GM18508 (cell line): ENCODE measurements around the gene POU2AF3.
"Not testable (repeated sequence)": the region's sequence is repeated elsewhere in the genome, so short reads cannot be mapped to it uniquely, and the experiment has no call there.

ENCODE experiments used
- ATAC-seq: cut with Tn5 transposase; IDR thresholded peaks from one replicate; pipeline ENCODE4 v1.9.1; 2021; ENCODE audit warnings: moderate number of reproducible peaks; ENCODE audit not compliant: insufficient read depth, unreplicated experiment

POU2AF3 gene, protein sequence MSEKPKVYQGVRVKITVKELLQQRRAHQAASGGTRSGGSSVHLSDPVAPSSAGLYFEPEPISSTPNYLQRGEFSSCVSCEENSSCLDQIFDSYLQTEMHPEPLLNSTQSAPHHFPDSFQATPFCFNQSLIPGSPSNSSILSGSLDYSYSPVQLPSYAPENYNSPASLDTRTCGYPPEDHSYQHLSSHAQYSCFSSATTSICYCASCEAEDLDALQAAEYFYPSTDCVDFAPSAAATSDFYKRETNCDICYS

DNA sequence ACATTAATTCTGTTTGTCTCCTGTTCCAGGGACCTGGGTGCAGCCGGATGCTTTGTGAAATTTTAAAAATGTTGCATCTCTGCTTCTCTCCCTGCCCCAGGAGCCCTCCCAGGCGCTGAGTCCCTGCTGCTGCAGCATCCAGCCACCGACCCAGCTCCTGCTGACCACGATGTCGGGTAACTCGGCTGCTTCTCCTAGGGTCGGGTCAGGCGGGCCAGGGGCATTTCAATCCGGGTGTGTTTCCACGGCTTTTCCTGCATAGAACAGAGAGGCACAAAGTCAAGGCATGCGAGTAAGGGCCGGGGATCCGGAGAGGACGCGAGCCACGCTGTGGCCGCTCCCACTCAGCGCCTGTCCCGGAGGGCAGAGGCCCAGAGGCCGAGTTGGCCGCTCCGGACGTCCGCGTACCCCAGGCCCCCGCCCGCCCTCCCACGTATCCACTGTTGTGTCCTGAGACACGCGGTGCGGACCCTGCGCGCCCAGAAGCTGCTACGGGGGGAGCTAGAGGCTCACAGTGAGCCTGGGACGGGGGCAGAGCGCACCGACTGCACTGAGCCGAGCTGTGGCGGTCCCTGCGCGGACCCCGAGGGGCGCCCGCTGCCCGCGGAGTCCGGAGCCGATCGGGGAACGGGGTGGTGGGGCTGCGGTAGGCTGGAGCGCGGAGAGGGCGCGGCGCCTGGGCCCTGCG, at the start of gene POU2AF3:
Gene POU2AF3 (plus strand): TSS at position 134 of the 688 bp plus-strand sequence. CDS start 36 bp downstream, at position 170.
- ATAC-seq = no peak

DNA sequence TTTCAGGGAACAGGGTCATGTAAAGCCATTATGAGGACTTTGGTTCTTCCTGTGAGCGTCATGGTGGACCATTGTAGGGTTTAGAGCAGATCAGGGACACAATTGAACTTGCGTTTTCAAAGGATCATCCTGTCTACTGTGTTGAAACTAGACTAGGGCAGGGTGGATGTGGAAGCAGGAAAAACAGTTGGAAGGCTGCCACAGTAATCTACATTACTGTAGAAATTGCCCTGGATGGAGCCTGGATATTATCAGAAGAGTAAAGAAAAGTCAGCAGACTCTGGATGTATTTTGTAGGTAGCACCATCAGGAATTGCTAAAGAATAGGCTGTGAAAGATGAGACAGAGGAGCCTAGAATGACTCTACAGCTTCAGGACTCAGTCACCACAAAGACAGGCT, 47.4 kb upstream of the POU2AF3 start:
- no peak for ATAC-seq

DNA sequence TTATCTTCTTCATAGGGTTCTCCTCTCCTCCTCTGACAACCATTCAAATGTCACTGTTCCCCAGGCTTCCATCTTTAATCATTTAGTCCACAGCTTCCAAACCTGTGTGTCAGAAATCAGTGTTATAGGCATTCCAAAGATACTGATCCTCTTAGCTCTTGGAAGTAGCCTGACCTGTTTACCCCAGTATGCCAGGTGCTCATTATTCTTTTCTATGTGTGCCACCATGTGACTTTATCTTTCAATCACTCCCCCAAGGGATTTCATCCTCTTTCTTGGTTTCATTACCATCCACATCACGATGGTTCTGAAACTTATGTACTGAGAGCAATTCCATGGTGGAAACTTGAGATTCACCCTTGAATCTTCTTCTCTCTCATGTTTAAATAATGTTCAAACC, 45.2 kb upstream of the POU2AF3 start:
- ATAC-seq = no peak

DNA sequence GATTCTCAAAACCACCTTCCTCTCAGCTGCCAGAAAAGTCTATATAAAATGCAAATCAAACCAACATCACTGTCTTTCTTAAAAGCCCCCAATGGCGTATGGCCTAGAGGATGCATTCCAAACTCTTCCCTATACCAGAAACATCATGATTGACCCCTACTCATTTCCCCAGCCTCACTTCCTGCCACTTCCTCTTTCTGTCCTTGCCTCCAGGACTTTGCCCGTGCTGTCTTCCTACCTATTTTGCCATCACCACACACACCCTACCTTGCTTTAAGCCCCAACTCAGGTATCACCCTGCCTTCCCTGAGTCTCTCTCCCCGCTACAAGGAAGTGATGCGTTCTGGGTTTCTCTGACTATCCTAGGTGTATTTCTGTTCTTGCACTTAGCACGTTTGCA, 44.7 kb upstream of the POU2AF3 start:
- no peak for ATAC-seq

DNA sequence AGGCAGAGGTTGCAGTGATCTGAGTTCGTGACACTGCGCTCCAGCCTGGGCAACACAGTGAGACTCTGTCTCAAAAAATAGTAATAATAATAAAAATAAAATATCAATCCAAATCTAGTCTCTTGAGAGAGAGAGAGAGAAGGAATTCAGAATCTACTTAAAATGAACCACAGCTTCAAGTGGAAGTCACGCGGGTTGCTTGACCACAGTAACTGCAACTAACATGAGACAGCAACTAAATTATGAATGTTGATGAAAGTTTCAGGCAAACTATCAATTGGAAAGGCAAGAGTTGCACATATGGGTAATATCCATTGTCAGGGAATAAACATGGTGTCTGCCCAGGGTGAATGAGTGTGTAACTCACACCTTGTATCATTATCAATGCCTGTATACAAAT, 40.3 kb upstream of the POU2AF3 start:
- no peak for ATAC-seq

DNA sequence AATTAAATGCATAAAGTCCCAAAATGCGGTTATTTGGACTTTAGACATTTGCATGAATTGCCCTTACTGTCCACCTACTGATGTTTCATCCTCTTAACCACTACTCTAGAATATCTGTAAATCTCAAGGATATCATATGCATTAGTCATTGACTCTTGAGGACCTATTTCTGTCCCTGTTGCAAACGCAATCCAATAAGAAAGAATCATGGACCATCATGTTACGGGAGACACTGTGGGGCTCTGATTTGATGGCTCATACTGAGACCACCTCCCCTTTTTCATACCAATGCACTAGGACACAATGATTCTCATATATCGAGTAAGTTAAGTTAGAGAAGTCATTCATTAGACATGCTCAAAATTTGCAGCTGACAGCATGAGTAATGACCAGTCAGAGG, 38.5 kb upstream of the POU2AF3 start:
- ATAC-seq = no peak

DNA sequence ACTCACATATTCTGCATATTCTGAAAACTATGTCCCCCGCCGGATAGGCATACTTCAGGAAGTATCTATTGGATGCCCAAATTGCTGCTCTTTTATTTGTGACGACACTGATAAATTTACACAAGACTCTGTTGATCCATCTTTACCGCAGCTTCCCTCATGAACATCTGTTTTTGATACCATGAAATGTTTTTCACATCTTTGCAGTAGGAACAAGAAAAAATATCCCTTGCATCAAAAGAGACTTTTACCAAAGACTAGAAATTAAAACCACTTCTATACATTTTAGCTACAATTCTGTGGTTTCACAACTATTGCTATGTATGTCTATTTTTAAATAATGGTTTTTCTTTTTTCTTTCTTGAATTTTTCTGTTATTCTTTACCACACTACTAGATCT, 37.5 kb upstream of the POU2AF3 start:
- ATAC-seq = no peak

DNA sequence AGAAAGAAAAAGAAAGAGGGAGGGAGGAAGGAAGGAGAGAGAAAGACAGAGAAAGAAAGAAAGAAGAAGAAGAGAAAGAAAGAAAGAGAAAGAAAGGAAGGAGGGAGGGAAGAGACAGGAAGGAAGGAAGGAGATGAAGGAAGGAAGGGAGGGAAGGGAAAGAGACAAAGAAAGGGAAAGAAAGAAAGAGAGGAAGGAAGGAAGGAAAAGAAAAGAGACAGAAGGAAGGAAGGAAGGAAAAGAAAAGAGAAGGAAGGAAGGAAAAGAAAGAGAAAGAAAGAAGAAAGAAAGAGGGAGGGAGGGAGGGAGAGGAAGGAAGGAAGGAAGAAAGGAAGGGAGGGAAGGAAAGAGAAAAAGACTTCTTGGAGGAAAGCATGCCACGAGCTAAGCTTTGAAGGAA, 33.7 kb upstream of the POU2AF3 start:
- ATAC-seq = no peak

DNA sequence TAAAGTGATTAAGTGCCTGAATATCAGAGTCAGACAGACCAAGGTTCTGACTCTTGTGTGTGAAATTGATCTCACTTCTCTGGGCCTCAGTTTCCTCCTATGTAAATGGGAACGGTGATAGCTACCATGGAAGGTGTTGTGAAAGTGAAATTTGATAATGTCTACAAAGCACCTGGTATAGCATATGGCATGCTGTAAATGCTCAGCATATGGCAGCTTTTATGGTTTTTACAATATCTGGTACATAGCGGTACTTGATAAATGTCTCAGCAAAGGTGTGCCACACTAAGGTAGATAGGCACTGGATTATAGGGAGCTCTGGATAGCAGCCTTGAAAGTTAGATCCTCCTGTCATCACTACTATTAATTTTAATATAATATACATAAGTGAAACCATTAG, 32.9 kb upstream of the POU2AF3 start:
- ATAC-seq = no peak

DNA sequence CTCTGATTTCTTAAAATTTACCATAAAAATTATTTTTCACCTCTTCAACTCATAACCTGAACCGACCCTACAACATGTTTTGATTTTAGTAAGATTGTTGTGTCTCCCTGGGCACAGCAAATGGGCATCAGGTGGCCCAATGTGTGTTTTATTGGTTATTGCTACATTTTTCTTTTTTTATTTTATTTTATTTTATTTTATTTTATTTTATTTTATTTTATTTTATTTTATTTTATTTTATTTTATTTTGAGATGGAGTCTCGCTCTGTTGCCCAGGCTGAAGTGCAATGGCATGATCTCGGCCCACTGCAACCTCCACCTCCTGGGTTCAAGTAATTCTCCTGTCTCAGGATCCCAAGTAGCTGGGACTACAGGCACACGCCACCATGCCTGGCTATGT, 30.0 kb upstream of the POU2AF3 start:
- not testable (repeated sequence) for ATAC-seq

DNA sequence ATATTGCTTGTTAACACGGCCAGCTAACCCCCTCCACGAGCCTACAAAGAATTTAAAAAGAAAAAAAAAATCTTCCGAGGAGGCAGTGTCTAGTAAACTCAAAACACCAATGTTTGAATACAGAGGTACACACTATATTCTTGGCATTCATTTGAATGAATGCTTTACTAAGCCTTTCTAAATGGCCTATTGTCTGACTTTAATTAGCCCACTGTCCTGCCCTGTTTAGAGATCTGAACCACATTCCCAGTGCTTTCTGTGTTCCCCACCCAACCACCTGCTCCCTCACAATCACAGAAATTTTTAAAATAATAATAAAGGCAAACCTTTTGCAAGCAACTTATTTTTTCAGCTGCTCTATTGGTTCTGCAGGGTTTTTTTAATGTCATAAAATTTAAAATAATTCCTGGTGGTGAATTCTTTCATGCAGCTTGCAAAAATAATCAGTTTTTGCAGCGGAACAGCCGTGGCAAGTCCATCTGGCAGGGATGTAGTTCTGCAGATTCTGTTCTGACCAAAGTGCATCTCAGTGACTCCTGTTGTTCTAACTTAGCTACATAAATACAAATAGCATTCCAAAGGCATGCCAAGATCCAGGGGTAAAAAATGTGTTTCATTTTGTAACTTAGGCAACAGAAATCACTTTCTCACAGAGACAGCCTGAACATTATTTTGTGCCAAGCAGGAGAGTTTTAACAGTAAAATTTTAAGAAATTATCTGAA, 29.0 kb upstream of the POU2AF3 start:
- no peak for ATAC-seq

DNA sequence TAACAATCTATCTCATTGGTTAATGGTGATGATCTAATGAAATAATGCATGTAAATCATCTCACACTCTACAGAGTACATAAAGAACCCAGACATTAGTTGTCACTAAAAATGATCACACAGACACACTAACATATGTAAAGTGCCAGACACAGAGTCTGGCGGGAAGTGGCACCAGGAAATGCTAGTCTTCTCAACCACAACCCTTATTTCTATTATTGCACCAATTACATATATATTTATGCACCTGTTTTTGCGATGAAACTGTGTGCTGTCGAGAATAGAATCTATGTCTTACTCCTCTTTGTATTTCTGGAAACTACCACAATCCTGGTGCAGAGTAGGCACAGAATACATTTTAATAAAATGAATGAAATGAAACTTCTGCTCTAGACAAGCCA, 25.9 kb upstream of the POU2AF3 start:
- ATAC-seq = no peak

DNA sequence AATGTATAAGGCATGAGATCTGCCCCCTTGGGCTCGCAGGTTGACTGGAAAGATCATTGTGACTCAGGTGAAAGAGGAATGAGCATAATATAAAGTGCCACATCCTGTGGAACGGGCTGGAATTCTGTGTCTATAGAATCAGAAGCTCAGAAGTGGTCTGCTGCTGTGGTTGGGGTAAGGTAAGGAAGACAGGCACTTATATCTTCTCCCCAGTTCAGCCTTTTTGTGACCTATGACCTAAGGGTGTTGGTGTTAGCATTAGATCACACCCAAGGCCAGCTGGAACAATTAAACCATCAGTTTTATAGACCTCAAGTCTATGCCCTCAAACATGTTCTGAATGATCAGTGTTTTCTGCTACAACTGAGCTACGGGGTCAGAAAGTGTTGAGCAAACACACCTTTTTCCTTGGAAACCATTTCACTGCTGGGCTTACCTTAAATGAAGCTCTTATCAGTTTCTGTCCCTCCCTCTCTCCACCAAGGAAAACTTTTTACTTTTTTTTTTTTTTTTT, 15.7 kb upstream of the POU2AF3 start:
- ATAC-seq = no peak

DNA sequence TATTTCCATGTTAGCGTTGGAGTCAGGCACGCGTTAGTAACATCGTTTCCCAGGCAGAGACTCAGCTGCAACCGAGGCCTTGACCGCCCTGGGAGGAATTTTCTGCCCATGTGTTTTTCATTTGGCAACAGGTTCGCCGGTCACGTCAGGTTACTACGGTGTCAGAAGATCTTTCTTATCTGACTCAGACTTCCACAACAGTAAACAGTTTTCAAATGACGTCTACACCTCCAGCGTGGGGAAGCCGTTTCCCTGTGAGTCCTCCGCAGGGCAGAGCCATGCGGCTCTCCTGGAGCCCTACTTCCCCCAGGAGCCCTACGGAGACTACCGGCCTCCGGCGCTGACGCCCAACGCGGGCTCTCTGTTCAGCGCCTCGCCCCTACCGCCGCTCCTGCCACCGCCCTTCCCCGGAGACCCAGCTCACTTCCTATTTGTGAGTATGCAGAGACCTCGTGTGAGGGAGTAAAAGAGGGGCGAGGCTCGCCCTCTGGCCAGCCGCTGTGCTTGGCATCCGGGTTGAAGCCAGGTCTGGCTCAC, 14.3 kb upstream of the POU2AF3 start:
- no peak for ATAC-seq

DNA sequence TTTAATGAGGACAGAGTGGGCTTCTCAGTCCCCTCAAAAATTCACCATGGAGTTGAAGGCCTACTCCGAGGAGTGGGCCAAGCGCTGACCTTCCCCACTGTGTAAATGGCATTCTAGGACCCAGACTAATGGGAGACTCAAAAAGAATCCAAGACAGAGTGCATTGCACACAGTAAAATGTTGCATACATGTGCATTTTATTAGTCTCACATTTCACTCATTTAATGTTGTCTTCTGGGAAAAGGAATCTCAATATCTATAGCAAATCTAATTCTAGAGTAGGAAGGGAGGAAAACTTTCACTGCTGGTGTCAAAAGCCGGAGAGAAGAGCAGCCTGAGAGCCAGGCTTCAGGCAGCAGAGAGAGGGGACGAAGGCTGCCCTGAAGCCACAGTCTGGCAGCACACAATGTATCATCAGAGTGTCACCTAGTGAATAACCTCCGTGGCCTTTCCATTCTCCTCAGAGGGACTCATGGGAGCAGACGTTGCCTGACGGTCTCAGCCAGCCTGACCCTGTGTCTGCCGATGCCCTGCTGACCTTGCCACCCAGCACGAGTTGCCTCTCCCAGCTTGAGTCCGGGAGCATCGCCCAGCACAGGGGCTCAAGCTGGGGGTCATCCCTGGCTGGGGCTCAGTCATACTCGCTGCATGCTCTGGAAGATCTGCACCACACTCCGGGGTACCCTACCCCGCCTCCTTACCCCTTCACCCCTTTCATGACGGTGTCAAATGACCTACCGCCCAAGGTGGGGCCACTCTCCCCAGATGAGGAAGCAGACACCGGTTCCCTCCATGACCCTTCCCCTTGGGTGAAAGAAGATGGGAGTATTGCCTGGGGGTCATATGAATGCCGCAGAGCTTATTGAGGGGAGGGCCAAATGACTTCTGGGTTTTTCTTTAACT, 12.9 kb upstream of the POU2AF3 start:
- no peak for ATAC-seq

DNA sequence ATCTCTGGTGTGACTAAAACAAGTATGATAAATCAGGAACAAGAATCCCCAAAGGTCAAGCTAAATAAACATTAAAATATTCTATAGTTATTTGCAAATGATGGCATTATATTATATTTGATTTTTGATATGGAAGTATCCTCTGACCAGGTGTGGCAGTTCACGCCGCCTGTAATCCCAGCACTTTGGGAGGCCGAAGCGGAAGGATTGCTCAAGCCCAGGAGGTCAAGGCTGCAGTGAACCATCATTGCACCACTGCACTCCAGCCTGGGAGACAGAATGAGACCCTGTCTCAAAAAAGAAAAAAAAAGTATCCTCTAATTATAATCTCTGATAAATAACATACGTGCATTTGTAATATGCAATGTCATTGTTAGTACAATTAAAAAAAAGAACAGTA, 6.6 kb upstream of the POU2AF3 start:
- ATAC-seq = no peak

DNA sequence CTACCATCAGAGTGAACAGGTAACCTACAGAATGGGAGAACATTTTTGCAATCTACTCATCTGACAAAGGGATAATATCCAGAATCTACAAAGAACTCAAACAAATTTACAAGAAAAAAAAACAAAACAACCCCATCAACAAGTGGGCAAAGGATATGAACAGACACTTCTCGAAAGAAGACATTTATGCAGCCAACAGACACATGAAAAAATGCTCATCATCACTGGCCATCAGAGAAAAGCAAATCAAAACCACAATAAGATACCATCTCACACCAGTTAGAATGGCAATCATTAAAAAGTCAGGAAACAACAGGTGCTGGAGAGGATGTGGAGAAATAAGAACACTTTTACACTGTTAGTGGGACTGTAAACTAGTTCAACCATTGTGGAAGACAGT, 5.9 kb upstream of the POU2AF3 start:
- ATAC-seq = not testable (repeated sequence)

DNA sequence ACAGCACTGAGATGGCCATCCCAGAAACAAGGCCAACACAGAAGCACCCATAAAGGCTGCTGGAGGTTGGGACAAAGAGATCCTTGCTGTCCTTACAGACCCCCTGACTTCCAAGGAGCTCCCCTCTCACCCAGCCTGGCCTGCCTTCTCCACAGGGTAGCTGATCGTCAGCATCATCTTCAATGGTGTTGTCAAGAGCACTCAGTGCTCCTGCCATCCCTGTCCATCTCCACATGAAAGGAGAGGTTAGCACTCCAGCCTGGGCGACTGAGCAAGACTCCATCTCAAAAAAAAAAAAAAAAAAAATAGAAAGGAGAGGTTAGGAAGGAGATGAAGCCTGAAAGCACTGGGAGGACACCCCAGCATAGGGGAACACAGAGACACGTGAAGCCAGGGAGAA, 2.1 kb upstream of the POU2AF3 start:
- no peak for ATAC-seq

DNA sequence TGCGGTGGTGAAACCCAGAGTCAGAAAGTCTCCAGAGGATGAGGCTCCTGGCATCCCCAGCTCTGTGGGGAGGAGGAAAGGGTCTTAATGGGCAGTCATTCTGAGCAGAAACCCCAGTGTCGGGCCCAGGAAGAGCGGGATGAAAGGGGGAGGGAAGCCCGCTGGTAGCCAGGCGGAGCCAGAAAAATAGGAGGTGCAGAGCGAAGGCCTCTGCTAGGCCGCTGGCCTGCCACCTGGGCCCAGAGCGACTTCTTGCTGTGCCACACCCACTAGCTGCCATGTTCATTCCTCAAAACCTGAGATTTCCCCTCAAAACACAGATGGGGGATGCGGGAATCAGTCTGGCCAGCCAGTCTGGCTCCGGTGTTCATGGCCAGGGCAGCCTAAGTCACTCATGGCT, 650 bp upstream of the POU2AF3 start:
- ATAC-seq = no peak
